ENCODE results near the gene TMEM271.
A peak's percentile ranks its signal among the peaks of the same experiment; 100 is the strongest.

Gene TMEM271

GRCh38 chr4:622996-623913, 47.2 kb upstream of the TMEM271 start:
- Histone ChIP-seq H3K4me2 (ENCODE audit: low read length) (no peak overlapping the region), H2AFZ (ENCODE audit: insufficient read depth, low read length, poor library complexity) (no peak overlapping the region), H3K4ac (ENCODE audit: low read depth, low read length) (no peak overlapping the region), H3K27ac (ENCODE audit: low read depth, low read length) (no peak overlapping the region), H3K4me1 (ENCODE audit: control insufficient read depth in 1 of 2, insufficient read depth in 2 of 2, low read length in 2 of 2) (peaks cover 8 to 9% of the 10 kb centered on the region in 2 experiments), H3K79me2 (ENCODE audit: control insufficient read depth, insufficient read depth, low read length, poor library complexity) (no peaks in the 10 kb centered on the region), H2AK5ac (ENCODE audit: low read length) (no peak overlapping the region), H3K14ac (ENCODE audit: low read length) (no peak overlapping the region), H3K18ac (ENCODE audit: low read length) (no peak overlapping the region), H3K9me3 (ENCODE audit: insufficient read depth, low read depth, low read length) (no peaks in the 10 kb centered on the region), H3K79me1 (ENCODE audit: low read length) (no peaks in the 10 kb centered on the region), H3K9ac (ENCODE audit: low read length) (no peak overlapping the region), H2BK12ac (ENCODE audit: low read length) (no peak overlapping the region), H2BK5ac (ENCODE audit: low read depth, low read length, poor library complexity) (no peak overlapping the region), H3K23ac (ENCODE audit: low read length) (no peak overlapping the region), H3K4me3 (ENCODE audit: low read depth, low read length) (no peak overlapping the region), H4K8ac (ENCODE audit: low read depth, low read length) (no peak overlapping the region), H2BK120ac (ENCODE audit: insufficient read depth, low read length, poor library complexity) (no peak overlapping the region), H3K27me3 (ENCODE audit: insufficient read depth, low read length) (no peaks in the 10 kb centered on the region), H4K91ac (ENCODE audit: low read depth, low read length) (no peak overlapping the region), H3K36me3 (ENCODE audit: control insufficient read depth in 1 of 2, insufficient read depth in 2 of 2, low read length in 2 of 2) (no peaks in the 10 kb centered on the region), H4K12ac (ENCODE audit: low read depth, low read length) (no peak overlapping the region)
- no peak for DNase-seq
- no CpG with 5 or more reads among the region's 24 CpGs for WGBS (ENCODE audit: extremely low coverage, insufficient coverage, insufficient read length)

DNA sequence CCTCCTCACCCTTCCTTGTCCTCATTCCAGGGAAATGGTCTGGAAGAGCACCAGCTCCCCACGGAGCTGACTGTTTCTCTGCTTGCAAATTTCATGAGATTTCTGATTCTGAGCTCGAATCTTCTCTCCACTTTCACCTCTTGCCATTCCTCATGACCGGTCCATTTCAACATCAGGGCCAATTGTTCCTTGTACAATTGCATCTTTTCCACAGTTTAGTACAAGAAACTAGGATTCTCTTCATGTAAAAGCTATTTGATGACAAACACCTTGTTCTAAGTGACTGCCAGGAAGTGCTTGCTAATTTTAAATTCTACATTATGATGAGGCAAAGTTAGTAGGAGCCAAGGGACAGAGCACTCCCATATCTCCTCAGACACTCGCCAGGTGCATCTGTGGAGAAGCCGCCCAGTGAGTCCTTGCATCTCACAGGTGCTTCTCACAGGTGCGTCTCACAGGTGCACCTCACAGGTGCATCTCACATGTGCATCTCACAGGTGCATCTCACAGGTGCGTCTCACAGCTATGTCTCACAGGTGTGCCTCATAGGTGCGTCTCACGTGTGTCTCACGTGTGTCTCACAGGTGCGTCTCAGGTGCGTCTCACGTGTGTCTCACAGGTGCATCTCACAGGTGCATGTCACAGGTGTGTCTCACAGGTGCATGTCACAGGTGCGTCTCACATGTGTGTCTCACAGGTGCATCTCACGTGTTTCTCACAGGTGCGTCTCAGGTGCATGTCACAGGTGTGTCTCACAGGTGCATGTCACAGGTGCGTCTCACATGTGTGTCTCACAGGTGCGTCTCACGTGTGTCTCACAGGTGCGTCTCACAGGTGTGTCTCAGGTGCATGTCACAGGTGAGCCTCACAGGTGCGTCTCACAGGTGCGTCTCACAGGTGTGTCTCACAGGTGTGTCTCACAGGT, 46.2 kb upstream of the TMEM271 start:
- no peak overlapping the region for H3K4me2 ChIP-seq (ENCODE audit: low read length)
- peaks cover under 1% of the 10 kb centered on the region for H3K79me1 ChIP-seq (ENCODE audit: low read length)
- no peak overlapping the region for H4K12ac ChIP-seq (ENCODE audit: low read depth, low read length)
- no peak overlapping the region for H4K8ac ChIP-seq (ENCODE audit: low read depth, low read length)
- no peak overlapping the region for H3K18ac ChIP-seq (ENCODE audit: low read length)
- H3K4ac ChIP-seq (ENCODE audit: low read depth, low read length): no peak overlapping the region
- no peak overlapping the region for H2AFZ ChIP-seq (ENCODE audit: insufficient read depth, low read length, poor library complexity)
- peak overlapping the region; percentile 38 for H3K4me3 ChIP-seq (ENCODE audit: low read depth, low read length)
- no peak for DNase-seq
- no peak overlapping the region for H3K23ac ChIP-seq (ENCODE audit: low read length)
- H3K4me1 ChIP-seq (ENCODE audit: control insufficient read depth in 1 of 2, insufficient read depth in 2 of 2, low read length in 2 of 2): peaks cover 17% of the 10 kb centered on the region in 2 experiments
- H3K9me3 ChIP-seq (ENCODE audit: insufficient read depth, low read depth, low read length): no peaks in the 10 kb centered on the region
- WGBS (ENCODE audit: extremely low coverage, insufficient coverage, insufficient read length): no CpG with 5 or more reads among the region's 22 CpGs
- no peak overlapping the region for H2BK12ac ChIP-seq (ENCODE audit: low read length)
- H2BK120ac ChIP-seq (ENCODE audit: insufficient read depth, low read length, poor library complexity): no peak overlapping the region
- no peaks in the 10 kb centered on the region for H3K36me3 ChIP-seq (ENCODE audit: control insufficient read depth in 1 of 2, insufficient read depth in 2 of 2, low read length in 2 of 2)
- no peaks in the 10 kb centered on the region for H3K79me2 ChIP-seq (ENCODE audit: control insufficient read depth, insufficient read depth, low read length, poor library complexity)
- H4K91ac ChIP-seq (ENCODE audit: low read depth, low read length): no peak overlapping the region
- H2BK5ac ChIP-seq (ENCODE audit: low read depth, low read length, poor library complexity): no peak overlapping the region
- H3K9ac ChIP-seq (ENCODE audit: low read length): no peak overlapping the region
- H3K27ac ChIP-seq (ENCODE audit: low read depth, low read length): no peak overlapping the region
- no peak overlapping the region for H2AK5ac ChIP-seq (ENCODE audit: low read length)
- no peaks in the 10 kb centered on the region for H3K27me3 ChIP-seq (ENCODE audit: insufficient read depth, low read length)
- no peak overlapping the region for H3K14ac ChIP-seq (ENCODE audit: low read length)

- H4K8ac ChIP-seq (ENCODE audit: low read depth, low read length): no peak overlapping the region
- H4K91ac ChIP-seq (ENCODE audit: low read depth, low read length): no peak overlapping the region
- no peak overlapping the region for H2BK5ac ChIP-seq (ENCODE audit: low read depth, low read length, poor library complexity)
- no peak overlapping the region for H3K27ac ChIP-seq (ENCODE audit: low read depth, low read length)
- no peak overlapping the region for H3K4ac ChIP-seq (ENCODE audit: low read depth, low read length)
- no peak overlapping the region for H2AK5ac ChIP-seq (ENCODE audit: low read length)
- H2BK12ac ChIP-seq (ENCODE audit: low read length): no peak overlapping the region
- H3K79me2 ChIP-seq (ENCODE audit: control insufficient read depth, insufficient read depth, low read length, poor library complexity): no peaks in the 10 kb centered on the region
- no peaks in the 10 kb centered on the region for H3K36me3 ChIP-seq (ENCODE audit: control insufficient read depth in 1 of 2, insufficient read depth in 2 of 2, low read length in 2 of 2)
- H4K12ac ChIP-seq (ENCODE audit: low read depth, low read length): no peak overlapping the region
- no peak overlapping the region for H3K23ac ChIP-seq (ENCODE audit: low read length)
- peaks cover 23% of the 10 kb centered on the region in 2 experiments for H3K4me1 ChIP-seq (ENCODE audit: control insufficient read depth in 1 of 2, insufficient read depth in 2 of 2, low read length in 2 of 2)
- H3K9ac ChIP-seq (ENCODE audit: low read length): no peak overlapping the region
- no peak overlapping the region for H3K18ac ChIP-seq (ENCODE audit: low read length)
- H3K27me3 ChIP-seq (ENCODE audit: insufficient read depth, low read length): no peaks in the 10 kb centered on the region
- no peaks in the 10 kb centered on the region for H3K9me3 ChIP-seq (ENCODE audit: insufficient read depth, low read depth, low read length)
- peaks cover 4% of the 10 kb centered on the region for H3K79me1 ChIP-seq (ENCODE audit: low read length)
- H3K4me3 ChIP-seq (ENCODE audit: low read depth, low read length): no peak overlapping the region
- no peak overlapping the region for H2BK120ac ChIP-seq (ENCODE audit: insufficient read depth, low read length, poor library complexity)
- no peak overlapping the region for H2AFZ ChIP-seq (ENCODE audit: insufficient read depth, low read length, poor library complexity)
- H3K4me2 ChIP-seq (ENCODE audit: low read length): no peak overlapping the region
- no peak overlapping the region for H3K14ac ChIP-seq (ENCODE audit: low read length)
- no peak for DNase-seq
- no CpG with 5 or more reads among the region's 22 CpGs for WGBS (ENCODE audit: extremely low coverage, insufficient coverage, insufficient read length)
Observed at GRCh38 chr4:621296-622070, 45.4 kb upstream of the TMEM271 start.

DNA sequence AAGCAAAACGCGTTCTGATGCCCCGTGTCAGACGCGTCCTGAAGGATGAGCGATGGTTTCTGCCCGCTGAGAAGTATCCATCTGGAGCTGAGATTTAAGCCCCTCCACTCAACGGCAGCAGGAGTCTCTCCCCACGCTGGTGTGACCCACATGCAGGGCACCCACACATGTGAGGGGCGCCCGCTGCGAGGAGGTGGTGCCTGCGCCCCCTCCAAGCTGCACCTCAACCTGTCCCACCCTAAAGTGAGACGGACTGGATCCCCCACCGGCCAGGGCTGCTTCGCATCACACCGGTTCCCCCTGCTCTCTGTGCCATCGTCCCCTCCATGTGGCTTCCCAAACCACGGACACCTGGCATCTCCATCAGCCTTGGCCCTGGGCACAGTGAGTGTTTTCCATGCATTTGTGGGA, 44.8 kb upstream of the TMEM271 start:
- no peak overlapping the region for H3K27ac ChIP-seq (ENCODE audit: low read depth, low read length)
- no peak overlapping the region for H3K14ac ChIP-seq (ENCODE audit: low read length)
- H3K4ac ChIP-seq (ENCODE audit: low read depth, low read length): no peak overlapping the region
- H3K27me3 ChIP-seq (ENCODE audit: insufficient read depth, low read length): no peaks in the 10 kb centered on the region
- no peak overlapping the region for H2BK5ac ChIP-seq (ENCODE audit: low read depth, low read length, poor library complexity)
- no peak overlapping the region for H3K9ac ChIP-seq (ENCODE audit: low read length)
- no peaks in the 10 kb centered on the region for H3K9me3 ChIP-seq (ENCODE audit: insufficient read depth, low read depth, low read length)
- no peak overlapping the region for H2AFZ ChIP-seq (ENCODE audit: insufficient read depth, low read length, poor library complexity)
- H3K79me1 ChIP-seq (ENCODE audit: low read length): peaks cover 4% of the 10 kb centered on the region
- H4K12ac ChIP-seq (ENCODE audit: low read depth, low read length): no peak overlapping the region
- no peak for DNase-seq
- no peaks in the 10 kb centered on the region for H3K79me2 ChIP-seq (ENCODE audit: control insufficient read depth, insufficient read depth, low read length, poor library complexity)
- WGBS (ENCODE audit: extremely low coverage, insufficient coverage, insufficient read length): no CpG with 5 or more reads among the region's 19 CpGs
- H2BK120ac ChIP-seq (ENCODE audit: insufficient read depth, low read length, poor library complexity): no peak overlapping the region
- H3K36me3 ChIP-seq (ENCODE audit: control insufficient read depth in 1 of 2, insufficient read depth in 2 of 2, low read length in 2 of 2): no peaks in the 10 kb centered on the region
- H4K8ac ChIP-seq (ENCODE audit: low read depth, low read length): no peak overlapping the region
- H3K18ac ChIP-seq (ENCODE audit: low read length): no peak overlapping the region
- H3K4me2 ChIP-seq (ENCODE audit: low read length): no peak overlapping the region
- no peak overlapping the region for H2AK5ac ChIP-seq (ENCODE audit: low read length)
- H3K4me3 ChIP-seq (ENCODE audit: low read depth, low read length): no peak overlapping the region
- peaks cover 23% of the 10 kb centered on the region in 2 experiments for H3K4me1 ChIP-seq (ENCODE audit: control insufficient read depth in 1 of 2, insufficient read depth in 2 of 2, low read length in 2 of 2)
- no peak overlapping the region for H4K91ac ChIP-seq (ENCODE audit: low read depth, low read length)
- no peak overlapping the region for H2BK12ac ChIP-seq (ENCODE audit: low read length)
- H3K23ac ChIP-seq (ENCODE audit: low read length): no peak overlapping the region
